GM19035 (cell line): ENCODE results near the gene CLRN3.

ENCODE experiments used
- ATAC-seq: cut with Tn5 transposase; IDR thresholded peaks from one replicate; pipeline ENCODE4 v1.9.1; 2021; ENCODE audit not compliant: unreplicated experiment

The CLRN3 gene

DNA sequence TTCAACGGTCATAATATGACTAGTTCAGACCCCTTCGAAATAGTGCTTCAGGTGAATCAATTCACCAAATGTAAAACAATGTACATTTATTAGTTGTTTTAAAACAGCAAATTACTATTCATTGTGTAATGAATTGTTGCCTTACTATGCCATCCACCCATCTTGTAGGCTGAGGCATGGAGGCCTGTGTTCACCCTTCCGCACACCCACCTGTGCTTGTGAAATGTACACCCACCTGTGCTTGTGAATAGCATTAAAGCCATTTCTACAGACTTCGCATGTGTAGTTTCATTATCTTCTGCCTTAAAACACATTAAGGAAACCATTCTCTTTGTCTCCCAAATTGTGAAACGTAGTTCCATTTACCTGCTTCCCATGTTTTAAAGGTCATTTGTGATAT lies 16.8 kb downstream of the CLRN3 start:
- ATAC-seq: no peak

GRCh38 chr10:127875449-127875765 lies 17.3 kb downstream of the CLRN3 start:
- ATAC-seq: no peak

- peak; percentile 48 for ATAC-seq
Observed at GRCh38 chr10:127874671-127875448, 17.9 kb downstream of the CLRN3 start.

GRCh38 chr10:127873901-127874470 lies 18.8 kb downstream of the CLRN3 start:
- ATAC-seq: no peak

- no peak for ATAC-seq
Observed at GRCh38 chr10:127872871-127873600, 19.7 kb downstream of the CLRN3 start.

DNA sequence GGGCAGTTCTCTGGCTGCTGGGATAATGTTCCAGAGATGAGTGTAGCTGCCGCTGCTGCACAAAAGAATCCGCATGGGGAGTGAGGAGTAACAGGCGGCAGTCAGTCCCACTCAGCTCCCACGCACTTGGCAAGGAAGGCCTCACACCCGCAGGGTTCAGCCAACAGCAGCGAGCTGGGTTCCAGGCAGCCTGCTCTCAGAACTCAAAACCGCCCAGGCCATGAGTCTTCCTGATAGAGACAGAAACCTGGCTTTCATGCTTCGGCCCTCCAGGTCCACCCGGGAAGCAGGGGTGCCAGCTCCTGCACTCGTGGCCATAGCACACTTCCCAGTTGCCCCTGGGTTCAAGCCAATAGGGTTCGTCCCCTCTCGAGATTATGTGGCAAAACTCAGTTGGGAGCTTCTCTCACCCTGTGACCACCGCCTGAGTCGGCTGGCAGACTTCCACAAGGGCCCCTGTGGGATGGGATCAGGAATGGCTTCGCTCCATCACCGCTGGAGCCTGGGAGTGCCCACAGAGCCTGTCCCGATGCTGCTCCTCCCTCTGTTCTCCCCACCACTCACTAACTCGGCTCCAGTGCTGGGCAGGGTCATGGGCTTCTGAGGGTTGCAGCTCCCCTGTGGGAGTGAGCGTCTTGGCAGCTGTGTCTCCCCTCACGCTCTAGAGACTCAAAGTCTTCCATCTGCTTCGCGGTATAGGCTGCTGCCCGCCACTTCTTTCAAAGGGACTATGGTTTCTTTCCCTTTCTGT lies 20.6 kb downstream of the CLRN3 start:
- no peak for ATAC-seq

DNA sequence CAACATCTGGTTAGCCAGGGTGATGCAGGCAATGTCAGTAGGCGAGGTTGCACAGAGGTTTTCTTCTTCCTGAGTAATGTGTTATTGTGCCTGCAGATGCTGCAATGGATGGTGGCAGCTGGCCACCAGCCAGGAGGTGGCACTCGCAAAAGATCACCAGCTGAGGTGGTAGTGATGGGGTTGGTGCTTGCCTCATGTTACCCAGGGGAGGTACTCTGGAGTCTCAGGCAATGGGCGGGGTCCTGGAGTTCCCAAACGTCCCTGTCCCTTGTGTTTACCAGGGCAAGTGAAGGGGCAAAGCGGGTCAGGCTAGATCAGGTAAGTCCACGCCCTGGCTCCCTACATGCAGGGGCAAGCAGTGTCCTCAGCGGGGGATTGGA lies 21.1 kb downstream of the CLRN3 start:
- no peak for ATAC-seq

DNA sequence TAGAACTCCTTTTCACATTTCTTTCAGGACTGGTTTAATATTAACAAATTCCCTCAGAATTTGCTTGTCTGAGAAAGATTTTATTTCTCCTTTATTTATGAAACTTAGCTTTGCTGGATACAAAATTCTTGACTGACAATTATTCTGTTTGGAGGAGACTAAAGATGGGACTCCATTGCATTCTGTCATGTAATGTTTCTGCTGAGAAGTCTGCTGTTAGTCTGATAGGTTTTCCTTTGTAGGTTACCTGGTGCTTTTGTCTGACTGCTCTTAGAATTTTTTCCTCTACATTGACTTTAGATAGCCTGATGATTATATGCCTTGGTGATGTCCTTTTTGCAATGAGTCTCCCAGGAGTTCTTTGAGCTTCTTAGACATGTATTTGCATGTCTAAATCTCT lies 23.4 kb downstream of the CLRN3 start:
- no peak for ATAC-seq

GRCh38 chr10:127867805-127868204 lies 24.9 kb downstream of the CLRN3 start:
- no peak for ATAC-seq

DNA sequence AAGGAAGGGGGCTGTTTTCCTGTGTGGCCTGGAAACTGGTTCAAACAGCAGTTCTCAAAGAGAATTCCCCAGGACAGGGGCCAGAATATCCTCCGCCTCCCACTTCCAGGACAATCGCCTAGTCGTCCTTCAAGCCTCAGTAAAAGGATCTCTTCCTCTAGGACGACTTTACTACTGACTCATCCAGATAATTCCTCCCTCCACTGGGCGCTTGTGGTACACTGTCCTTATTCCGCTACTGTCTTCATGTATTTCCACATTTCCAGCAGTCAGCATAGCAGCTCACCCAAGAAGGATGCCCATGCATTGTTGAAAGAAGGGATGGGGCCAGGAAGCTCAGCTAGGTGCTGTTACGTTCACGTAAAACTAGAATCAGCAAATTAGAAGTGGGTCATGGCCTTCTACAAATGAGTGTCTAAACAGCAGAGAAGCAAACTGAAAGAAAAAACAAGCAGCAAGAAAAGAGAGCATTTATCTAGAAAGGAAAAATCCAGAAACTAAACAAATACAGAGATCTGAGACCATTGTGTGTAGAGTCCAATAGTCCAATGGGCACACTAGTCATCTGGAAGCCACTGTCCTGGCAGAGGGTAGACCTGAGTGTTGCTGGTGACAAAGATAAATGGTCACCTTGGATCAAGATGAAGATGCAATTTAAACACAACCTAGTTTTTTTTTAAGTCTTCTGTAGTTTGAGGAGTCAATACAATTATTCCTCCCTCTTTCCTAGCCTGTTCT lies 26.3 kb downstream of the CLRN3 start:
- no peak for ATAC-seq

- no peak for ATAC-seq
Observed at GRCh38 chr10:127863231-127863825, 29.4 kb downstream of the CLRN3 start.

DNA sequence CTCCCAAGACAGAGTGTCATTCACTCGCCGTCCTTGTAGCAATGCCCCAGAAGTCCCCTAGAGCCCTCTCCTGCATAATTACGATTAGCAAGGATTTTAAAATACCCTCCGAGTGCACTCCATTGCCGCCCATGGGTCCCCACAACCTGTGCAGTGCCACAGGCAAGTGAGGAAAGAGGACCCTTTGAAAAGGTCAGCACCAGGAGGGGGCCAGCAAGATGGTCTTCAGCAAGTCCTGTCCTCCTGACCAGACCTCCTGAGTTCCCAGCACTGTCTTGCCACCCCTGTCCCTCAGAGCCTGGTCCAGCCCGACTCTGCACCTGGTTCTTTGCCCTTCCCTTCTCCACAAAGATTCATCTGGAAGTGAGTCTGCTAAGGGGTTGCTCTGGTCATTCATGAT lies 32.1 kb downstream of the CLRN3 start:
- ATAC-seq: no peak

- ATAC-seq: no peak
Observed at GRCh38 chr10:127855976-127856375, 36.8 kb downstream of the CLRN3 start.

DNA sequence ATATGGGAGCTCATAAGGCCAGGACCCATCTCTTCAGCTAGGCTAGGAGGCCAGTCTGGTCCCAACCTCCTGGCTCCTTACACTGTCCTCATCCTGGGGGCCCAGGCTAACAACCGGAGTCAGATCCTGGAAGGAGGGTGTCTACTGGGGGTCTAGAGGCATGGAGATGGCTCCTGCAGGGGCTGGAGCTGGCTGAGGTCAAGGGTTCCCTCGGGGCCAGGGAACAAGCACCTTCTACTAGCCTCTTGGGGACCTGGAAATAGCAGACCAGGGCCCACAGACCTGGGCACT lies 37.2 kb downstream of the CLRN3 start:
- ATAC-seq: no peak

- ATAC-seq: peak; percentile 81
Observed at GRCh38 chr10:127854769-127855590, 37.8 kb downstream of the CLRN3 start.

- ATAC-seq: peak; percentile 60
Observed at GRCh38 chr10:127853868-127854768, 38.6 kb downstream of the CLRN3 start.

DNA sequence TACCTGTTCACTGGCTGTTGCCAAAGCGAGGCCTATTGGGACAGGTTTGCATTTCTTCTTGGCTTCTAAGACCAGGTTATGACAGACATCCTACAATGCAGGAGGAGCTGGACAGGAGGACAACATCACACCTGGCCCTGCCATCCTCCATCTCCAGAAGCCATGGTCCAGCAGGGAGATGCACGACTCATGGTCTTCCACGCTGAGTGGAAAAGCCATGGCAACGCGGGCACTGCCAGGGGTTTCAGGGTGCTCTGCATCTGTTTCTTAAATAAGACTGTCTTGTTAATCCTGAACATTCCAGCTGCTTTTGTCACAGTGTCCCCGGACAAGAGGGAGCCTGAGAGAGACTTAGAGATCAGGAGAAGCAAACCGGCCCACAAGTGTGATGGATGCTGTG lies 40.3 kb downstream of the CLRN3 start:
- ATAC-seq: no peak

GRCh38 chr10:127851661-127852194 lies 41.0 kb downstream of the CLRN3 start:
- no peak for ATAC-seq

- ATAC-seq: no peak
Observed at GRCh38 chr10:127850944-127851343, 41.8 kb downstream of the CLRN3 start.
